AG09309 (cell line): ENCODE data around the gene EMX1.

ENCODE experiments used
- DNase-seq: peaks from one replicate; pipeline ENCODE4 v3.0.0-alpha.2; 2010; ENCODE audit warnings: low read depth
- H3K4me3 ChIP-seq: 2 replicates; pipeline ENCODE4 v1.5.1; 2011; ENCODE audit warnings: mild to moderate bottlenecking, low read depth, low read length, moderate library complexity; ENCODE audit not compliant: control insufficient read depth
- TF ChIP-seq, protein P1 (sequence below): IDR thresholded peaks from 2 replicates; pipeline ENCODE4 v1.5.1; 2011; ENCODE audit warnings: mild to moderate bottlenecking, low read depth, low read length, inconsistent platforms; ENCODE audit not compliant: insufficient read depth, control insufficient read depth; ENCODE audit errors: missing control alignments

The EMX1 gene

DNA sequence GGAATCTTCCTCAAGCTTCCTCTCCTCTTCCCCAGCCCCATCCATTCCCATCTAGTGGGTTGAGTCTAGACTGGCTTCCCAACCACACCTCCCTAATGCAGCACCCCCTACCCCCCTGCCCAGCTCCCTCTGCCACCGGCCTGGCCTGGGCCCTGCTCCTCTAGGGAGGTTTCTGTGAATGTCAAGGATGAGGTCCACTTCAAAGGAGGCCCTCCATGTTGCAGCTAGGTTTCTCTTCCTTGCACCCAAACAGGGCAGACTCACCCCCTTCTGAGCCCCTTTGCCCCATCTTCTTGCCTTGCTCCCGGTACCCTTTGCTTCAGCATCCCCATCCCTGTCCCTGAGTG is 18.3 kb downstream of the EMX1 start:
- no peak for DNase-seq
- TF ChIP-seq, protein P1, sequence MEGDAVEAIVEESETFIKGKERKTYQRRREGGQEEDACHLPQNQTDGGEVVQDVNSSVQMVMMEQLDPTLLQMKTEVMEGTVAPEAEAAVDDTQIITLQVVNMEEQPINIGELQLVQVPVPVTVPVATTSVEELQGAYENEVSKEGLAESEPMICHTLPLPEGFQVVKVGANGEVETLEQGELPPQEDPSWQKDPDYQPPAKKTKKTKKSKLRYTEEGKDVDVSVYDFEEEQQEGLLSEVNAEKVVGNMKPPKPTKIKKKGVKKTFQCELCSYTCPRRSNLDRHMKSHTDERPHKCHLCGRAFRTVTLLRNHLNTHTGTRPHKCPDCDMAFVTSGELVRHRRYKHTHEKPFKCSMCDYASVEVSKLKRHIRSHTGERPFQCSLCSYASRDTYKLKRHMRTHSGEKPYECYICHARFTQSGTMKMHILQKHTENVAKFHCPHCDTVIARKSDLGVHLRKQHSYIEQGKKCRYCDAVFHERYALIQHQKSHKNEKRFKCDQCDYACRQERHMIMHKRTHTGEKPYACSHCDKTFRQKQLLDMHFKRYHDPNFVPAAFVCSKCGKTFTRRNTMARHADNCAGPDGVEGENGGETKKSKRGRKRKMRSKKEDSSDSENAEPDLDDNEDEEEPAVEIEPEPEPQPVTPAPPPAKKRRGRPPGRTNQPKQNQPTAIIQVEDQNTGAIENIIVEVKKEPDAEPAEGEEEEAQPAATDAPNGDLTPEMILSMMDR, result no peak
- H3K4me3 ChIP-seq, result no peak overlapping the region

GRCh38 chr2:72936660-72937355 is 19.5 kb downstream of the EMX1 start:
- TF ChIP-seq, protein P1, result no peak
- H3K4me3 ChIP-seq, result no peak overlapping the region
- no peak for DNase-seq

DNA sequence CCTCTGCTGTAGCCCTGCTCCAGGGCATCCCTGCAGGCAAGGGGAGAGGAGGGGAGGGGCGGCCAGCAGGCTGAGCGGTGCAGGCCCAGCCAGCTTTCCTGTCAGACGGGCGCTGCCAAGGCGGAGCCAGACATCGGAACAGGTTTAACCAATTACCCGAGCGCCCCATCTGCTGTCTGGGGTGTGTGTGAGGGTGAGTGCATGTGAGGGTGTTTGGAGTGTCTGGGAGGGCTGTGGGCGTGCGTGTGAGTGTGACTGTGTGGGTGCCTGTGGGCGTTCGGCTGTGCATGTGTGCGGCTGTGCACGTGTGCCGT is 20.0 kb downstream of the EMX1 start:
- no peak for DNase-seq
- TF ChIP-seq, protein P1, result no peak
- no peak overlapping the region for H3K4me3 ChIP-seq

GRCh38 chr2:72938455-72938854 is 21.1 kb downstream of the EMX1 start:
- H3K4me3 ChIP-seq, result no peak overlapping the region
- DNase-seq, result no peak
- TF ChIP-seq, protein P1, result no peak

- TF ChIP-seq, protein P1, result no peak
- no peak overlapping the region for H3K4me3 ChIP-seq
- DNase-seq, result no peak
These were observed 23.0 kb downstream of the EMX1 start for GRCh38 chr2:72940361-72940760.

GRCh38 chr2:72940786-72941185 is 23.5 kb downstream of the EMX1 start:
- peak; percentile 20 for DNase-seq
- H3K4me3 ChIP-seq, result no peak overlapping the region
- TF ChIP-seq, protein P1, result no peak

DNA sequence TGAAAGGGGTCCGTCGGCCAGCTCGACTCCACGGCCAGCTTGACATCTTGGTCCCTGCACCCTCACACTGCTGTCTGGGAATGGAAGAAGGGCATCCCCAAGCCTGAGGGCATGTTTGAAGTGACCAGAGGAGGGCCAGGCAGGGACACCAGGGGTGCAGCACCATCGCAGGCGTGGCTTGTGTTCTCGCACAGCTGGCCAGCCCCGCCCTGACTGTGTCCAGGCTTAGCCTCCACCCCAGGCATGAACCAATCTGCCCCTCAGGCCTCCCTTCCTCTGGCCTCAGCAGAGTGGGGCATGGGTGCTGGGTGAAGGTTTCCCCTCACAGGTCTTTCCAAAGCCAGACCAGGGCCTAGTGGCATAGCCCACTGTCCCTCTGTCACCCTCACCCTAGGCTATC is 25.0 kb downstream of the EMX1 start:
- TF ChIP-seq, protein P1, result no peak
- no peak overlapping the region for H3K4me3 ChIP-seq
- no peak for DNase-seq
